K562 (cell line): Measurements from ENCODE around the gene ISOC1. TPM values are rescaled to one million over a fixed set of nuclear protein-coding genes. Genes with fewer than 3 reads are reported as not detected.

Experiments used
- ATAC-seq: fragments of 200-7000 bp; cut with Tn5 transposase; 3 replicates; pipeline ENCODE4 v1.9.1; 2020; ENCODE audit warnings: moderate library complexity
- BruUV-seq: library from RNA; stranded (reverse); fragments of 400-500 nt; replicated peaks from 2 replicates; lab custom pipeline; 2021; lab: Mats Ljungman, UMichigan
- CTCF ChIA-PET: fragments of 300-600 bp; formaldehyde crosslinking; extraction: SDS; loops from one replicate; lab custom pipeline; 2021; ENCODE audit warnings: low intra/inter-chr PET ratio; lab: Yijun Ruan, JAX
- POLR2A ChIA-PET: fragments of 300-600, 350-650 bp; sonication (Branson Sonifier 250); formaldehyde crosslinking; extraction: SDS; loops from one replicate; lab custom pipeline; 2021; ENCODE audit warnings: antibody characterized with exemption, inconsistent platforms; lab: Yijun Ruan, JAX
- DNase-seq, 4 experiments: peaks; one replicate each; pipeline versions ENCODE4 v3.0.0 to v3.0.0-alpha.2; 2011 to 2018; ENCODE audit warnings: low spot score in 3 of 4, mixed read lengths in 3 of 4; ENCODE audit errors: extremely low read depth in 1 of 4
- FAIRE-seq: peaks from 2 replicates; lab custom pipeline; 2011; peaks lifted over from hg19 to GRCh38; lab: Jason Lieb, UNC
- H2AFZ ChIP-seq: 2 replicates; pipeline ENCODE4 v1.6.0; 2011; ENCODE audit warnings: low read depth, low read length, control low read depth, inconsistent platforms
- H3K27ac ChIP-seq: fragments of 200-600 bp; 3 replicates; pipeline ENCODE4 v1.8.0; 2011; ENCODE audit warnings: low read depth, mild to moderate bottlenecking, control low read depth, inconsistent platforms, low read length, moderate library complexity, mixed read lengths; ENCODE audit errors: extremely low read depth
- H3K27me3 ChIP-seq, 2 experiments: fragments of 300-600 bp in 1 of 2; 2 replicates in 1 of 2; 3 replicates in 1 of 2; pipeline versions ENCODE4 v1.6.0 to v1.8.0; 2011; ENCODE audit warnings: inconsistent platforms in 2 of 2, low read length in 2 of 2, mild to moderate bottlenecking in 1 of 2, mixed read lengths in 1 of 2, moderate library complexity in 1 of 2; ENCODE audit not compliant: control insufficient read depth in 2 of 2, insufficient read depth in 2 of 2
- H3K36me3 ChIP-seq: fragments of 300-600 bp; 3 replicates; pipeline ENCODE4 v1.8.0; 2011; ENCODE audit warnings: mild to moderate bottlenecking, low read length, inconsistent platforms; ENCODE audit not compliant: control insufficient read depth, insufficient read depth
- H3K4me1 ChIP-seq, 2 experiments: fragments of 200-600 bp in 1 of 2; replicated peaks in 1 of 2; 2 replicates in 1 of 2; 3 replicates in 1 of 2; pipeline versions ENCODE4 v1.5.1 to v1.8.0; 2011; ENCODE audit warnings: inconsistent platforms in 2 of 2, low read length in 2 of 2, mild to moderate bottlenecking in 1 of 2, mixed read lengths in 1 of 2, moderate library complexity in 1 of 2; ENCODE audit not compliant: control insufficient read depth in 2 of 2, insufficient read depth in 2 of 2
- H3K4me2 ChIP-seq: 2 replicates; pipeline ENCODE4 v1.6.1; 2011; ENCODE audit warnings: low read length, control low read depth, inconsistent platforms, mixed read lengths; ENCODE audit not compliant: insufficient read depth
- H3K4me3 ChIP-seq: fragments of 200-600 bp; sonication (generic), shearing (Covaris generic); 2 replicates; pipeline ENCODE4 v1.5.1; 2016; ENCODE audit warnings: control low read depth, inconsistent platforms
- H3K79me2 ChIP-seq: fragments of 200-600 bp; 3 replicates; pipeline ENCODE4 v1.8.0; 2011; ENCODE audit warnings: low read length, inconsistent platforms; ENCODE audit not compliant: control insufficient read depth, insufficient read depth
- H3K9ac ChIP-seq, 2 experiments: 2 replicates each; pipeline versions ENCODE4 v1.6.0 to v1.6.1; 2011; ENCODE audit warnings: low read depth in 2 of 2, low read length in 2 of 2, control low read depth in 1 of 2, inconsistent platforms in 1 of 2, mild to moderate bottlenecking in 1 of 2, mixed read lengths in 1 of 2; ENCODE audit not compliant: insufficient read depth in 1 of 2
- H3K9me1 ChIP-seq: one replicate; pipeline ENCODE4 v1.6.0; 2011; ENCODE audit warnings: inconsistent platforms, mild to moderate bottlenecking, low read length, moderate library complexity; ENCODE audit not compliant: control insufficient read depth, insufficient read depth
- H3K9me3 ChIP-seq: replicated peaks from 2 replicates; pipeline ENCODE4 v1.5.1; 2011; ENCODE audit warnings: low read depth, low read length, inconsistent platforms; ENCODE audit not compliant: control insufficient read depth, insufficient read depth
- H4K20me1 ChIP-seq: replicated peaks from 2 replicates; pipeline ENCODE4 v1.6.1; 2011; ENCODE audit warnings: low read length, inconsistent platforms, mixed read lengths; ENCODE audit not compliant: control insufficient read depth, insufficient read depth
- HNRNPL ChIP-seq: fragments of 200-400 bp; formaldehyde crosslinking; IDR thresholded peaks from 2 replicates; pipeline ENCODE4 v1.6.1; 2017; ENCODE audit warnings: low read depth, mild to moderate bottlenecking, low read length
- NFE2L1 ChIP-seq: fragments of 450-650 bp; IDR thresholded peaks from 2 replicates; pipeline ENCODE4 v1.6.1; 2016; ENCODE audit warnings: missing genetic modification characterization, low read depth, mild to moderate bottlenecking, missing compliant biosample characterization, moderate library complexity, borderline replicate concordance
- RAD21 ChIP-seq, 2 experiments: fragments of 250-450 bp in 1 of 2; fragments of 450-650 bp in 1 of 2; sonication (Bioruptor Pico) in 1 of 2; formaldehyde crosslinking in 1 of 2; IDR thresholded peaks in 1 of 2; conservative IDR thresholded peaks in 1 of 2; 2 replicates each; pipeline versions ENCODE4 v1.4.0 to v1.8.0; 2020 to 2022; ENCODE audit warnings: mild to moderate bottlenecking in 2 of 2, moderate library complexity in 1 of 2
- SMAD4 ChIP-seq: fragments of 250-450 bp; sonication (Bioruptor Pico); conservative IDR thresholded peaks from 2 replicates; pipeline ENCODE4 v1.8.0; 2021; ENCODE audit warnings: inconsistent platforms, mild to moderate bottlenecking, moderate library complexity
- TRIM28 ChIP-seq: fragments of 450-650 bp; IDR thresholded peaks from 2 replicates; pipeline ENCODE4 v1.6.1; 2017
- in situ Hi-C: fragments of 300-500 bp; cut with MboI; formaldehyde crosslinking; loops from 4 replicates; pipeline ENCODE4 v1.15.0; 2018; ENCODE audit warnings: inconsistent platforms, mixed read lengths
- intact Hi-C: fragments of 100-400 bp; cut with micrococcal nuclease; formaldehyde crosslinking; loops from 2 replicates; pipeline ENCODE4 v1.14.2; 2022
- polyA plus RNA-seq, 8 experiments: library from polyadenylated mRNA; depleted of rRNA in 4 of 8; stranded (reverse) in 5 of 8; unstranded in 3 of 8; fragments of >200 nt; fragmentation: Nextera tagmentation in 2 of 8; fragmentation: Illumina TruSeq in 1 of 8; extraction: Ambion mirVana in 2 of 8; extraction: Trizol in 1 of 8; gene quantifications; 2 replicates each; pipeline versions ENCODE4 v1.2.1 to v1.2.3, GENCODE V29; 2011 to 2014; ENCODE audit warnings: inconsistent platforms in 1 of 8, missing spikeins in 1 of 8
- total RNA-seq, 7 experiments: library from RNA; depleted of rRNA in 6 of 7; stranded (reverse); fragments of >200 nt in 6 of 7; fragmentation: Illumina TruSeq in 2 of 7; extraction: Trizol in 2 of 7; gene quantifications; 2 replicates each; pipeline versions ENCODE4 v1.2.1 to v1.2.3, GENCODE V29; 2011 to 2021; ENCODE audit warnings: low replicate concordance in 1 of 7
- TF ChIP-seq, protein P1 (sequence below): fragments of 450-650 bp; formaldehyde crosslinking; IDR thresholded peaks from 2 replicates; pipeline ENCODE4 v1.4.0; 2020; ENCODE audit warnings: mild to moderate bottlenecking, moderate library complexity
- TF ChIP-seq, protein P2 (sequence below): IDR thresholded peaks from 2 replicates; pipeline ENCODE4 v1.6.1; 2011; ENCODE audit warnings: borderline replicate concordance, low read depth, mild to moderate bottlenecking, moderate library complexity, low read length; ENCODE audit not compliant: insufficient read depth, poor library complexity, severe bottlenecking
- TF ChIP-seq, protein P3 (sequence below): sonication (generic); formaldehyde crosslinking; IDR thresholded peaks from 2 replicates; pipeline ENCODE4 v1.8.1; 2023; ENCODE audit warnings: missing genetic modification reagents, mild to moderate bottlenecking, borderline replicate concordance
- TF ChIP-seq, protein P4 (sequence below): fragments of 200-400 bp; formaldehyde crosslinking; IDR thresholded peaks from 2 replicates; pipeline ENCODE4 v1.6.1; 2017; ENCODE audit warnings: mild to moderate bottlenecking, low read depth, low read length, moderate library complexity

Gene ISOC1
- total and polyA plus RNA-seq, 9 of the 15 experiments (the other 6 are each of a cell fraction or from before 2014, with no cell fraction given), result 14.0 to 67.9 (median 51.3) TPM

DNA sequence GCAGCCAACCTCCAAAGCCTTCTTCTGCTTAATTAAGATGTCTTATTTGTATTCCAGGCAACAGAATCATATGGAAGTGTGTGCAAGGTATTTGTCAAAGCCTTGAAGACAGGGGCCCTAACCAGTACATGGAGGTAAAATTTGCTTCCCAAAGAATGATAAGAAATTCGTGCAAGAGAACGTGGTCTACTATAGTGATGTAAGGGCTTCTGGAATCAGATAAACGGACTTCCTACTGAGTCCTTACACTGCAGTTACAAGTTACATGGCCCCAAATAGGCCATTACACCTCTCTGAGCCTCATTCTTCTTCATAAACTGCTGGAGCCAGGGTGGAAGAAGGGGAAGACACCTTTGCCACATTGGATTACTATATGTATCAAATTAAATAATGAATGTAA lies 15.9 kb upstream of the ISOC1 start (continued):
- TF ChIP-seq, protein P1, sequence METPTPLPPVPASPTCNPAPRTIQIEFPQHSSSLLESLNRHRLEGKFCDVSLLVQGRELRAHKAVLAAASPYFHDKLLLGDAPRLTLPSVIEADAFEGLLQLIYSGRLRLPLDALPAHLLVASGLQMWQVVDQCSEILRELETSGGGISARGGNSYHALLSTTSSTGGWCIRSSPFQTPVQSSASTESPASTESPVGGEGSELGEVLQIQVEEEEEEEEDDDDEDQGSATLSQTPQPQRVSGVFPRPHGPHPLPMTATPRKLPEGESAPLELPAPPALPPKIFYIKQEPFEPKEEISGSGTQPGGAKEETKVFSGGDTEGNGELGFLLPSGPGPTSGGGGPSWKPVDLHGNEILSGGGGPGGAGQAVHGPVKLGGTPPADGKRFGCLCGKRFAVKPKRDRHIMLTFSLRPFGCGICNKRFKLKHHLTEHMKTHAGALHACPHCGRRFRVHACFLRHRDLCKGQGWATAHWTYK, result no peak
- TF ChIP-seq HNRNPL, result no peak
- peak; percentile 59; the same call in 1 of the 2 replicates for TF ChIP-seq SMAD4 (CRISPR knock-in tag)
- TF ChIP-seq NFE2L1 (tag), result no peak
- TF ChIP-seq, protein P2, sequence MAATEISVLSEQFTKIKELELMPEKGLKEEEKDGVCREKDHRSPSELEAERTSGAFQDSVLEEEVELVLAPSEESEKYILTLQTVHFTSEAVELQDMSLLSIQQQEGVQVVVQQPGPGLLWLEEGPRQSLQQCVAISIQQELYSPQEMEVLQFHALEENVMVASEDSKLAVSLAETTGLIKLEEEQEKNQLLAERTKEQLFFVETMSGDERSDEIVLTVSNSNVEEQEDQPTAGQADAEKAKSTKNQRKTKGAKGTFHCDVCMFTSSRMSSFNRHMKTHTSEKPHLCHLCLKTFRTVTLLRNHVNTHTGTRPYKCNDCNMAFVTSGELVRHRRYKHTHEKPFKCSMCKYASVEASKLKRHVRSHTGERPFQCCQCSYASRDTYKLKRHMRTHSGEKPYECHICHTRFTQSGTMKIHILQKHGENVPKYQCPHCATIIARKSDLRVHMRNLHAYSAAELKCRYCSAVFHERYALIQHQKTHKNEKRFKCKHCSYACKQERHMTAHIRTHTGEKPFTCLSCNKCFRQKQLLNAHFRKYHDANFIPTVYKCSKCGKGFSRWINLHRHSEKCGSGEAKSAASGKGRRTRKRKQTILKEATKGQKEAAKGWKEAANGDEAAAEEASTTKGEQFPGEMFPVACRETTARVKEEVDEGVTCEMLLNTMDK, result no peak

DNA sequence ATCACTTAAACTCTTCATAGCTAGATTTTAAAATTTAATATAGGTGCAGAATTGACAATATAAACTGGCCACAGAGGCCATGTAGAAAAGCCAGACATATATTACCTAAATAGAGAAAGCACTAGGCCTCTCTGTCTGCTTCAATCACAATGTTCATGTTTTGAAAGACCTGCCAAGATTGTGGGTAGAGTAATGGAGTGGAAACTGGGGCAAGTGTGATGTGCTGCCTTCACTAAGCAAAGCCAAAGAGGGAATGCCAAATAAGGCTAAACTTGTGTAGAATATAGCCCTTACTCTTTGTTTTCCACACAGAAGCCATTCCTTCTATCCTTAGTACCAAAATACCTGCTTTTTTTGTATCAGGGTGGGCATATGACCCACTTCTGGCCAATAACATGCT lies 15.1 kb upstream of the ISOC1 start:
- ChIA-PET POLR2A (no interaction called here), CTCF (no interaction called here)
- Histone ChIP-seq H3K9ac (no peak overlapping the region), H2AFZ (no peak overlapping the region), H3K27me3 (no peaks in the 10 kb centered on the region), H3K9me1 (no peaks in the 10 kb centered on the region), H3K36me3 (no peaks in the 10 kb centered on the region), H4K20me1 (no peaks in the 10 kb centered on the region), H3K4me1 (peaks cover 16 to 46% of the 10 kb centered on the region in 2 experiments; a peak in 4 of 5 replicates), H3K9me3 (no peaks in the 10 kb centered on the region), H3K27ac (no peak overlapping the region), H3K4me2 (no peak overlapping the region), H3K79me2 (no peaks in the 10 kb centered on the region), H3K4me3 (no peak overlapping the region)
- ATAC-seq (no peak), DNase-seq (no peak), FAIRE-seq (no peak)
- no TSS peak for BruUV-seq
- in situ Hi-C loops (loop anchor here (5.0 to 25.0 kb wide), 2 partner anchors 97 to 1542 kb away; no protein-coding TSS in a partner anchor), intact Hi-C loops (loop anchor here (2.0 kb wide), 1 partner anchor 15 kb away; the partner anchor contains the start of gene ISOC1)
- TF ChIP-seq TRIM28 (no peak), RAD21 (CRISPR knock-in tag; conservative IDR thresholded peaks at IDR 0.05 in 1 of 2, IDR thresholded peaks at IDR 0.05 in 1 of 2) (no peak)
- TF ChIP-seq, protein P3, sequence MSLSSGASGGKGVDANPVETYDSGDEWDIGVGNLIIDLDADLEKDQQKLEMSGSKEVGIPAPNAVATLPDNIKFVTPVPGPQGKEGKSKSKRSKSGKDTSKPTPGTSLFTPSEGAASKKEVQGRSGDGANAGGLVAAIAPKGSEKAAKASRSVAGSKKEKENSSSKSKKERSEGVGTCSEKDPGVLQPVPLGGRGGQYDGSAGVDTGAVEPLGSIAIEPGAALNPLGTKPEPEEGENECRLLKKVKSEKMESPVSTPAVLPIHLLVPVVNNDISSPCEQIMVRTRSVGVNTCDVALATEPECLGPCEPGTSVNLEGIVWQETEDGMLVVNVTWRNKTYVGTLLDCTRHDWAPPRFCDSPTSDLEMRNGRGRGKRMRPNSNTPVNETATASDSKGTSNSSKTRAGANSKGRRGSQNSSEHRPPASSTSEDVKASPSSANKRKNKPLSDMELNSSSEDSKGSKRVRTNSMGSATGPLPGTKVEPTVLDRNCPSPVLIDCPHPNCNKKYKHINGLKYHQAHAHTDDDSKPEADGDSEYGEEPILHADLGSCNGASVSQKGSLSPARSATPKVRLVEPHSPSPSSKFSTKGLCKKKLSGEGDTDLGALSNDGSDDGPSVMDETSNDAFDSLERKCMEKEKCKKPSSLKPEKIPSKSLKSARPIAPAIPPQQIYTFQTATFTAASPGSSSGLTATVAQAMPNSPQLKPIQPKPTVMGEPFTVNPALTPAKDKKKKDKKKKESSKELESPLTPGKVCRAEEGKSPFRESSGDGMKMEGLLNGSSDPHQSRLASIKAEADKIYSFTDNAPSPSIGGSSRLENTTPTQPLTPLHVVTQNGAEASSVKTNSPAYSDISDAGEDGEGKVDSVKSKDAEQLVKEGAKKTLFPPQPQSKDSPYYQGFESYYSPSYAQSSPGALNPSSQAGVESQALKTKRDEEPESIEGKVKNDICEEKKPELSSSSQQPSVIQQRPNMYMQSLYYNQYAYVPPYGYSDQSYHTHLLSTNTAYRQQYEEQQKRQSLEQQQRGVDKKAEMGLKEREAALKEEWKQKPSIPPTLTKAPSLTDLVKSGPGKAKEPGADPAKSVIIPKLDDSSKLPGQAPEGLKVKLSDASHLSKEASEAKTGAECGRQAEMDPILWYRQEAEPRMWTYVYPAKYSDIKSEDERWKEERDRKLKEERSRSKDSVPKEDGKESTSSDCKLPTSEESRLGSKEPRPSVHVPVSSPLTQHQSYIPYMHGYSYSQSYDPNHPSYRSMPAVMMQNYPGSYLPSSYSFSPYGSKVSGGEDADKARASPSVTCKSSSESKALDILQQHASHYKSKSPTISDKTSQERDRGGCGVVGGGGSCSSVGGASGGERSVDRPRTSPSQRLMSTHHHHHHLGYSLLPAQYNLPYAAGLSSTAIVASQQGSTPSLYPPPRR (CRISPR knock-in tag), result no peak
- TF ChIP-seq, protein P4, sequence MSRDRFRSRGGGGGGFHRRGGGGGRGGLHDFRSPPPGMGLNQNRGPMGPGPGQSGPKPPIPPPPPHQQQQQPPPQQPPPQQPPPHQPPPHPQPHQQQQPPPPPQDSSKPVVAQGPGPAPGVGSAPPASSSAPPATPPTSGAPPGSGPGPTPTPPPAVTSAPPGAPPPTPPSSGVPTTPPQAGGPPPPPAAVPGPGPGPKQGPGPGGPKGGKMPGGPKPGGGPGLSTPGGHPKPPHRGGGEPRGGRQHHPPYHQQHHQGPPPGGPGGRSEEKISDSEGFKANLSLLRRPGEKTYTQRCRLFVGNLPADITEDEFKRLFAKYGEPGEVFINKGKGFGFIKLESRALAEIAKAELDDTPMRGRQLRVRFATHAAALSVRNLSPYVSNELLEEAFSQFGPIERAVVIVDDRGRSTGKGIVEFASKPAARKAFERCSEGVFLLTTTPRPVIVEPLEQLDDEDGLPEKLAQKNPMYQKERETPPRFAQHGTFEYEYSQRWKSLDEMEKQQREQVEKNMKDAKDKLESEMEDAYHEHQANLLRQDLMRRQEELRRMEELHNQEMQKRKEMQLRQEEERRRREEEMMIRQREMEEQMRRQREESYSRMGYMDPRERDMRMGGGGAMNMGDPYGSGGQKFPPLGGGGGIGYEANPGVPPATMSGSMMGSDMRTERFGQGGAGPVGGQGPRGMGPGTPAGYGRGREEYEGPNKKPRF, result no peak
